Pancreas (tissue), 10 donors: Measurements from ENCODE around the gene AMIGO2. TPM values are rescaled to one million over a fixed set of nuclear protein-coding genes. Genes with fewer than 3 reads are reported as not detected.

ENCODE experiments used
- ATAC-seq, 4 donors: fragments of 200-7000 bp; cut with Tn5 transposase; one replicate each; pipeline versions ENCODE4 v1.8.0 to v1.9.1; 2020; ENCODE audit warnings: mild to moderate bottlenecking in 4 of 4, moderate library complexity in 4 of 4
- DNase-seq, 6 donors: peaks; one replicate each; pipeline ENCODE4 v3.0.0-alpha.2; 2020
- FAIRE-seq: peaks from 2 replicates; lab custom pipeline; 2012; peaks lifted over from hg19 to GRCh38; lab: Jason Lieb, UNC
- H3K27ac ChIP-seq, 4 donors: fragments of 200-600 bp; sonication (generic); 1 replicate in 3 of 4; 2 replicates in 1 of 4; pipeline versions ENCODE4 v1.5.0 to v1.8.0; 2020
- H3K27me3 ChIP-seq, 4 donors: fragments of 200-600 bp; one replicate each; pipeline ENCODE4 v1.8.0; 2021
- H3K36me3 ChIP-seq, 3 donors: fragments of 200-600 bp; sonication (generic) in 1 of 3; one replicate each; pipeline versions ENCODE4 v1.5.0 to v1.8.0; 2020 to 2021
- H3K4me1 ChIP-seq, 3 donors: fragments of 200-600 bp; one replicate each; pipeline ENCODE4 v1.8.0; 2021
- H3K4me3 ChIP-seq, 4 donors: fragments of 200-600 bp; sonication (generic) in 2 of 4; one replicate each; pipeline versions ENCODE4 v1.5.0 to v1.8.0; 2020 to 2021
- H3K9me3 ChIP-seq, 4 donors: fragments of 200-600 bp; one replicate each; pipeline ENCODE4 v1.8.0; 2021
- WGBS, 2 donors: extraction: QIAGEN DNeasy Blood & Tissue Kit; methylation state at CpG; one replicate each; pipeline ENCODE4 v1.1.7; 2013; 5-methylcytosine and 5-hydroxymethylcytosine counted together
- intact Hi-C, 3 donors: fragments of 100-400 bp; cut with DNase I; formaldehyde crosslinking; loops; one replicate each; pipeline versions ENCODE4 v1.11.1 to v1.14.2; 2022
- polyA plus RNA-seq, 2 donors: library from polyadenylated mRNA; stranded (reverse); fragments of 200-250 nt; gene quantifications; one replicate each; pipeline ENCODE4 v1.2.3, GENCODE V29; 2013
- total RNA-seq, 6 donors: library from RNA; stranded (reverse); fragmentation: NEBNext Ultra II Directional in 4 of 6; extraction: Animal tissue kit (Norgen Biotek cat#: 25700) in 4 of 6; gene quantifications; one replicate each; pipeline versions ENCODE4 v1.2.1 to v1.2.4, GENCODE V29; 2021 to 2023
- TF ChIP-seq, protein P1 (sequence below), 4 donors: fragments of 200-600 bp; sonication (generic) in 3 of 4; IDR thresholded peaks; one replicate each; pipeline versions ENCODE4 v1.5.0 to v1.8.0; 2021; ENCODE audit warnings: antibody characterized with exemption in 4 of 4
- donor health status: healthy with polysubstance abuse.
- donor health status: DM: no; HTN: no; CAD: no; lungs with moderate emphysema.
- donor health status: DM: no; HTN: no; CAD: no.
- donor health status: control.
- donor health status: control.
- donor health status: Bipolar disorder and iron deficiency.
- donor health status: DM: yes; HTN: yes; CAD: no.
- donor health status: DM: no; HTN: no; CAD: no.
- donor health status: DM: no; HTN: no; CAD: no.
- donor health status: DM: yes; HTN: yes; CAD: no.

The AMIGO2 gene
- total and polyA plus RNA-seq, 8 donors, result 1.3 to 7.5 (median 2.2) TPM

GRCh38 chr12:47095446-47096236 is 15.9 kb upstream of the AMIGO2 start:
- H3K9me3 ChIP-seq, result no peaks in the 10 kb centered on the region
- FAIRE-seq, result no peak
- TF ChIP-seq, protein P1, sequence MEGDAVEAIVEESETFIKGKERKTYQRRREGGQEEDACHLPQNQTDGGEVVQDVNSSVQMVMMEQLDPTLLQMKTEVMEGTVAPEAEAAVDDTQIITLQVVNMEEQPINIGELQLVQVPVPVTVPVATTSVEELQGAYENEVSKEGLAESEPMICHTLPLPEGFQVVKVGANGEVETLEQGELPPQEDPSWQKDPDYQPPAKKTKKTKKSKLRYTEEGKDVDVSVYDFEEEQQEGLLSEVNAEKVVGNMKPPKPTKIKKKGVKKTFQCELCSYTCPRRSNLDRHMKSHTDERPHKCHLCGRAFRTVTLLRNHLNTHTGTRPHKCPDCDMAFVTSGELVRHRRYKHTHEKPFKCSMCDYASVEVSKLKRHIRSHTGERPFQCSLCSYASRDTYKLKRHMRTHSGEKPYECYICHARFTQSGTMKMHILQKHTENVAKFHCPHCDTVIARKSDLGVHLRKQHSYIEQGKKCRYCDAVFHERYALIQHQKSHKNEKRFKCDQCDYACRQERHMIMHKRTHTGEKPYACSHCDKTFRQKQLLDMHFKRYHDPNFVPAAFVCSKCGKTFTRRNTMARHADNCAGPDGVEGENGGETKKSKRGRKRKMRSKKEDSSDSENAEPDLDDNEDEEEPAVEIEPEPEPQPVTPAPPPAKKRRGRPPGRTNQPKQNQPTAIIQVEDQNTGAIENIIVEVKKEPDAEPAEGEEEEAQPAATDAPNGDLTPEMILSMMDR (IDR thresholded peaks at IDR 0.05), result no peak
- WGBS, 2 donors, result 63 to 83% methylated on average over 3 of the region's 3 CpGs
- H3K27ac ChIP-seq, result no peak overlapping the region
- DNase-seq, result no peak
- no peaks in the 10 kb centered on the region for H3K36me3 ChIP-seq
- no peaks in the 10 kb centered on the region for H3K27me3 ChIP-seq
- intact Hi-C loops, result no loop called here
- H3K4me3 ChIP-seq, result no peak overlapping the region
- ATAC-seq, result no peak
- H3K4me1 ChIP-seq, result peaks cover 0 to 9% (median 0%) of the 10 kb centered on the region in 3 donors

- TF ChIP-seq, protein P1 (IDR thresholded peaks at IDR 0.05), result no peak
- no peak for FAIRE-seq
- H3K27ac ChIP-seq, result no peak overlapping the region
- DNase-seq, result no peak
- H3K4me1 ChIP-seq, result peaks cover 0 to 9% (median 0%) of the 10 kb centered on the region in 3 donors
- no peak overlapping the region for H3K4me3 ChIP-seq
- intact Hi-C loops, result no loop called here
- 95 to 97% methylated on average over 4 of the region's 4 CpGs for WGBS, 2 donors
- no peaks in the 10 kb centered on the region for H3K9me3 ChIP-seq
- no peaks in the 10 kb centered on the region for H3K36me3 ChIP-seq
- no peaks in the 10 kb centered on the region for H3K27me3 ChIP-seq
- ATAC-seq, result no peak
Measured at GRCh38 chr12:47094804-47095203, 15.0 kb upstream of the AMIGO2 start.

DNA sequence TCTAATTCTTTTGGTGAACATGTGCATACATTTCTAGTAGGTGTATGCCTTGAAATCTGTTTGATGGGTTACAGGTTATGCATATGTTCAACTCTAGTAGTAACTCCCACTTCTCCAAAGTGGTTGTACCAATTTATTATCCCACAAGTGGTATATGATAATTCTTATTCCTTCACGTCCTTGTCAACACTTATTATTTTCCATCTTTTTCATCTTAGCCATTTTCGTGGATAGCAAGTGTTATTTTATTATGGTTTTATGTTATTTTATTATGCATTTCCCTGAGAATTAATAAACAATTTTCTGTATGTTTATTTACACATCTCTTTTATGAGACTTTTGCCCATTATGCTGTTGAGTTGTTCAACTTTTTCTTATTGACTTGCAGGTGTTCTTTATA is 11.2 kb upstream of the AMIGO2 start:
- TF ChIP-seq, protein P1 (IDR thresholded peaks at IDR 0.05), result no peak
- Histone ChIP-seq H3K36me3 (no peaks in the 10 kb centered on the region), H3K9me3 (no peaks in the 10 kb centered on the region), H3K4me3 (no peak overlapping the region), H3K27me3 (no peaks in the 10 kb centered on the region), H3K27ac (no peak overlapping the region), H3K4me1 (peaks cover 0 to 4% (median 0%) of the 10 kb centered on the region in 3 donors)
- intact Hi-C loops, result no loop called here
- FAIRE-seq (peak; percentile 47), ATAC-seq (no peak), DNase-seq (no peak)
- 92 to 94% methylated on average over 2 of the region's 2 CpGs for WGBS, 2 donors

GRCh38 chr12:47088021-47088944 is 8.5 kb upstream of the AMIGO2 start:
- Histone ChIP-seq H3K9me3 (no peaks in the 10 kb centered on the region), H3K4me3 (no peak overlapping the region), H3K4me1 (peaks cover 0 to 4% (median 0%) of the 10 kb centered on the region in 3 donors), H3K27me3 (no peaks in the 10 kb centered on the region), H3K27ac (no peak overlapping the region), H3K36me3 (no peaks in the 10 kb centered on the region)
- FAIRE-seq, result peak; percentile 61
- DNase-seq, result no peak
- TF ChIP-seq, protein P1 (IDR thresholded peaks at IDR 0.05), result no peak
- intact Hi-C loops, result loop anchor here in 1 of 3 donors (10.0 kb wide), 1 partner anchor 217 kb away; no protein-coding TSS in a partner anchor
- peak in 3 of 4 donors; percentile 52 to 80 (median 78) for ATAC-seq
- WGBS, 2 donors, result 58% methylated on average over 7 of the region's 7 CpGs
